ENCODE results near the gene MBD5. TPM values are rescaled to one million over a fixed set of nuclear protein-coding genes. Genes with fewer than 3 reads are reported as not detected.

The MBD5 gene
- total RNA-seq, 1 donor from 2014 or later = 15.0 TPM

- no peak for DNase-seq (ENCODE audit: low read depth)
- TF ChIP-seq CTCF (conservative IDR thresholded peaks at IDR 0.05; ENCODE audit: low read depth, low read length) = no peak
- H3K4me3 ChIP-seq (ENCODE audit: low read depth, low read length) = no peak overlapping the region
These were observed 429.6 kb downstream of the MBD5 start for GRCh38 chr2:148450531-148450930.

GRCh38 chr2:148451046-148451445 lies 430.2 kb downstream of the MBD5 start:
- H3K4me3 ChIP-seq (ENCODE audit: low read depth, low read length) = no peak overlapping the region
- no peak for TF ChIP-seq CTCF (conservative IDR thresholded peaks at IDR 0.05; ENCODE audit: low read depth, low read length)
- no peak for DNase-seq (ENCODE audit: low read depth)

- no peak overlapping the region for H3K4me3 ChIP-seq (ENCODE audit: low read depth, low read length)
- TF ChIP-seq CTCF (conservative IDR thresholded peaks at IDR 0.05; ENCODE audit: low read depth, low read length) = no peak
- DNase-seq (ENCODE audit: low read depth) = no peak
These were observed 434.9 kb downstream of the MBD5 start for GRCh38 chr2:148455791-148456190.

GRCh38 chr2:148458171-148458570 lies 437.3 kb downstream of the MBD5 start:
- no peak for TF ChIP-seq CTCF (conservative IDR thresholded peaks at IDR 0.05; ENCODE audit: low read depth, low read length)
- H3K4me3 ChIP-seq (ENCODE audit: low read depth, low read length) = no peak overlapping the region
- DNase-seq (ENCODE audit: low read depth) = no peak

- H3K4me3 ChIP-seq (ENCODE audit: low read depth, low read length) = no peak overlapping the region
- DNase-seq (ENCODE audit: low read depth) = no peak
- no peak for TF ChIP-seq CTCF (conservative IDR thresholded peaks at IDR 0.05; ENCODE audit: low read depth, low read length)
These were observed 438.5 kb downstream of the MBD5 start for GRCh38 chr2:148459377-148459778.

GRCh38 chr2:148461876-148462275 lies 441.0 kb downstream of the MBD5 start:
- no peak for DNase-seq (ENCODE audit: low read depth)
- TF ChIP-seq CTCF (conservative IDR thresholded peaks at IDR 0.05; ENCODE audit: low read depth, low read length) = no peak
- H3K4me3 ChIP-seq (ENCODE audit: low read depth, low read length) = no peak overlapping the region

GRCh38 chr2:148475626-148476025 lies 454.7 kb downstream of the MBD5 start:
- no peak for DNase-seq (ENCODE audit: low read depth)
- TF ChIP-seq CTCF (conservative IDR thresholded peaks at IDR 0.05; ENCODE audit: low read depth, low read length) = no peak
- no peak overlapping the region for H3K4me3 ChIP-seq (ENCODE audit: low read depth, low read length)
